Memory B cell (primary cell): ENCODE results near the gene NR2E1.

Experiments used
- ATAC-seq: fragments of 150-1000 bp; cut with Tn5 transposase; 2 replicates; pipeline ENCODE4 v1.10.0; 2021; ENCODE audit warnings: low read depth, mild to moderate bottlenecking, moderate library complexity
- DNase-seq, 2 donors: peaks; one replicate each; pipeline ENCODE4 v3.0.0; 2022; ENCODE audit warnings: low spot score in 2 of 2
- H3K27ac Mint-ChIP-seq: one replicate; pipeline ENCODE4 v1.8.0; 2022; ENCODE audit warnings: mild to moderate bottlenecking, moderate library complexity, mixed read lengths
- H3K27me3 Mint-ChIP-seq: one replicate; pipeline ENCODE4 v1.8.0; 2022; ENCODE audit warnings: mixed read lengths
- H3K36me3 Mint-ChIP-seq: one replicate; pipeline ENCODE4 v1.8.0; 2022; ENCODE audit warnings: mild to moderate bottlenecking, mixed read lengths
- H3K4me1 Mint-ChIP-seq: one replicate; pipeline ENCODE4 v1.8.0; 2022; ENCODE audit warnings: mixed read lengths
- H3K4me3 Mint-ChIP-seq: one replicate; pipeline ENCODE4 v1.8.0; 2022; ENCODE audit warnings: mild to moderate bottlenecking, moderate library complexity, mixed read lengths
- H3K9me3 Mint-ChIP-seq: one replicate; pipeline ENCODE4 v1.8.0; 2022; ENCODE audit warnings: mixed read lengths

Gene NR2E1

GRCh38 chr6:108198761-108199498 lies 33.1 kb downstream of the NR2E1 start:
- no peaks in the 10 kb centered on the region for H3K9me3 Mint-ChIP-seq
- DNase-seq (no peak), ATAC-seq (no peak)
- H3K4me1 Mint-ChIP-seq: peaks cover 3% of the 10 kb centered on the region
- H3K27me3 Mint-ChIP-seq: peaks cover 2% of the 10 kb centered on the region
- H3K36me3 Mint-ChIP-seq: peaks cover 2% of the 10 kb centered on the region
- no peak overlapping the region for H3K4me3 Mint-ChIP-seq
- no peak overlapping the region for H3K27ac Mint-ChIP-seq

DNA sequence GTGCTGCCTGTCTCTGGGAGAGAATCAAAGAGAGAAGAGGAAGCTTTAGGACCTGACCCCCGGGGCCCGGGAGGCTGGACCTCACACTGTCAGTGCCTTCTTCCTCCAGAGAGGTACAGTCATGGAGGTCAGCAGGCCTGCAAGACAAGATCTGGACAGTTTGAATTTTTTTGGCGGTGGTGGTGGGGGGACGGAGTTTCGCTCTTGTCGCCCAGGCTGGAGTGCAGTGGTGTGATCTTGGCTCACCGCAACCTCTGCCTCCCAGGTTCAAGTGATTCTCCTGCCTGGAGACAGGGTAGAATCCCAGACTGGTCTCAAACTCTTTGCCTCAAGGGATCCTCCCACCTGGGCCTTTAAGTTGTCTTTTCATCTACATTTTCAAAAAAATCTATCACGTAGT lies 34.4 kb downstream of the NR2E1 start:
- ATAC-seq (no peak), DNase-seq (no peak)
- no peaks in the 10 kb centered on the region for H3K9me3 Mint-ChIP-seq
- H3K27me3 Mint-ChIP-seq: no peaks in the 10 kb centered on the region
- H3K36me3 Mint-ChIP-seq: peaks cover 2% of the 10 kb centered on the region
- H3K27ac Mint-ChIP-seq: no peak overlapping the region
- H3K4me1 Mint-ChIP-seq: peaks cover 3% of the 10 kb centered on the region
- no peak overlapping the region for H3K4me3 Mint-ChIP-seq

DNA sequence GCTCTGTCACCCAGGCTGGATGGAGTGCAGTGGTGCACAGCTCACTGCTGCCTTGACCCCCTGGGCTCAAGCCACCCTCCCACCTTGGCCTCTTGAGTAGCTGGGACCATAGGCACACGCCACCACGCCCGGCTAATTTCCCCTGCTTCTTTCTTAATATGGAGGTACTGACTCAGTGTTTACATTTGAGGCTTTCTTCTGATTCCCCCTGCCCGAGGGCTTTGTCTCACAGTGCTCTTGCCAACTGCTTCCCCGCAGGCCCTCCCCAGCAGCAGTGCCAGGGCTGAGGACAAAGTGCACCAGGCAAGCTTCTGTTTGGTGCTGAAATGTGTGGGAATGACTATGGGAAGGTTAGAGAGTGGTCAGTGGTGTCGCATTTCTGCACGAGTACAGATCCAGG lies 34.8 kb downstream of the NR2E1 start:
- peaks cover 2% of the 10 kb centered on the region for H3K36me3 Mint-ChIP-seq
- no peak overlapping the region for H3K4me3 Mint-ChIP-seq
- no peak overlapping the region for H3K27ac Mint-ChIP-seq
- no peak for ATAC-seq
- H3K4me1 Mint-ChIP-seq: peaks cover 3% of the 10 kb centered on the region
- H3K27me3 Mint-ChIP-seq: no peaks in the 10 kb centered on the region
- DNase-seq: no peak
- no peaks in the 10 kb centered on the region for H3K9me3 Mint-ChIP-seq

GRCh38 chr6:108203189-108204112 lies 37.6 kb downstream of the NR2E1 start:
- Mint-ChIP-seq H3K36me3 (peaks cover 14% of the 10 kb centered on the region), H3K4me3 (no peak overlapping the region), H3K9me3 (no peaks in the 10 kb centered on the region), H3K27ac (peak overlapping the region; percentile 45), H3K27me3 (no peaks in the 10 kb centered on the region), H3K4me1 (peaks cover 3% of the 10 kb centered on the region)
- ATAC-seq: no peak
- no peak for DNase-seq

GRCh38 chr6:108207013-108207412 lies 41.2 kb downstream of the NR2E1 start:
- DNase-seq: no peak
- Mint-ChIP-seq H3K27me3 (no peaks in the 10 kb centered on the region), H3K27ac (no peak overlapping the region), H3K4me1 (peaks cover 3% of the 10 kb centered on the region), H3K4me3 (no peak overlapping the region), H3K36me3 (peaks cover 28% of the 10 kb centered on the region), H3K9me3 (no peaks in the 10 kb centered on the region)
- no peak for ATAC-seq

DNA sequence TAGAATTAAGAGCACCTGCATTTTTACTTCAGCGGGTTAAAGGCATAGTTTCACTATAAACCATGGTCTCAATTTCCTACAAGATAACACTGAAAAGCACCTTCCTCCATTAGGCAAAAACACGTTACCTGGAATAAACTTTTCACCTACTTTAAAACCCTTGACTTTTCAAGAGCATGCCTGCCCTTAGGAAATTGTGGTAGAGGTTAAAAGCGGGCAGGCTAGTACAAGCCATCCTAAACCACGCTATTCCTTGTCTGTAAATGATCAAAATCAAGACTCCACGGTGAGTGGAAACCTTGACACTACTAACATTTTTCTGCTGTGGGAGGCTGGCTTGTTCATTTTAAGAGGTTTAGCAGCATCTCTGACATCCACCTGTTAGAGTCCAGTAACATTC lies 43.9 kb downstream of the NR2E1 start:
- Mint-ChIP-seq H3K27me3 (no peaks in the 10 kb centered on the region), H3K4me3 (no peak overlapping the region), H3K9me3 (no peaks in the 10 kb centered on the region), H3K36me3 (peaks cover 31% of the 10 kb centered on the region), H3K27ac (peak overlapping the region; percentile 20), H3K4me1 (no peaks in the 10 kb centered on the region)
- ATAC-seq (no peak), DNase-seq (no peak)

DNA sequence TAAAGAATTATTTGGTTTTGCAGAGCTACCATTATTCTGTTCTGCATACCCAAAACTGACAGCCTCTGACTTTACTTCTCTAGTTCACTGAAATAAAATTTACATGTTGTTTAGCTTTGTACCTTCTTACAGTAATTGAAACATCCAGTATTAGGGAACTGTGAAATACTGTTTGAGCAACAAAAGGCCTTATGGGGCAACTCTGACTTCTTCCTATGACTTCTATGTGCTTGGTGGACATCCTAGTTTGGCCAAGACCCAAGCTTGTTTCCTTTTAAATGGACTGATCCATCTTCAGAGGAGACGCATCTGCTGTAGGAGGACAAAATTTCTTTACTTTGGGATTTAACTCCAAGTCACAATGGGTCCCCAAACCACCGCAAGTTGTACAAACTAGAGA lies 44.7 kb downstream of the NR2E1 start:
- peaks cover 34% of the 10 kb centered on the region for H3K36me3 Mint-ChIP-seq
- ATAC-seq: no peak

GRCh38 chr6:108211671-108212070 lies 45.8 kb downstream of the NR2E1 start:
- no peak overlapping the region for H3K4me3 Mint-ChIP-seq
- no peaks in the 10 kb centered on the region for H3K4me1 Mint-ChIP-seq
- no peak overlapping the region for H3K27ac Mint-ChIP-seq
- H3K36me3 Mint-ChIP-seq: peaks cover 29% of the 10 kb centered on the region
- H3K9me3 Mint-ChIP-seq: no peaks in the 10 kb centered on the region
- DNase-seq: no peak
- H3K27me3 Mint-ChIP-seq: no peaks in the 10 kb centered on the region
- ATAC-seq: no peak

More for the DNA sequence above, 44.7 kb downstream of the NR2E1 start:
- Mint-ChIP-seq H3K4me3 (no peak overlapping the region), H3K27ac (no peak overlapping the region), H3K9me3 (no peaks in the 10 kb centered on the region), H3K27me3 (no peaks in the 10 kb centered on the region), H3K4me1 (no peaks in the 10 kb centered on the region)
- no peak for DNase-seq

DNA sequence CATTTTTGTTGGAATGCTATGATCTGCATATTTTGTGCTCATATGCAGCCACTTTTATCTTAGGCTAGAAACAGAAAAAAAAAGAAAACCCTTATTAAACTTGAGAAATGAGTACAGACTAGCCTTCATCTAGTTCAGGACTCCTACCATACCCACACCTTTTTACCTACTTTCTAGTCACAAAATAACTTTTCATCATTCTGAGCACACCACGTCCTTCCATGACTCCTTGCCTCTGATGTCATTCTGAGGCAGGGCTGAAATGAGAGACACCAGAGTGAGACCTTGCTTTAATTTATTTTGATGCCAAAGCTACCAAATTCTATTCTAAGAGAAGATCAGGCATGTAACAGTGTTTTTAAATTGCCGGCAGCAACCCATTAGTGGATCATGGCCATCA lies 56.2 kb downstream of the NR2E1 start:
- H3K9me3 Mint-ChIP-seq: no peaks in the 10 kb centered on the region
- ATAC-seq: no peak
- H3K4me3 Mint-ChIP-seq: no peak overlapping the region

GRCh38 chr6:108222504-108222903 lies 56.7 kb downstream of the NR2E1 start:
- Mint-ChIP-seq H3K9me3 (no peaks in the 10 kb centered on the region), H3K36me3 (peaks cover 30% of the 10 kb centered on the region), H3K27ac (peak overlapping the region; percentile 3), H3K4me3 (no peak overlapping the region), H3K4me1 (peaks cover 2% of the 10 kb centered on the region), H3K27me3 (no peaks in the 10 kb centered on the region)
- DNase-seq (no peak), ATAC-seq (no peak)

More for the DNA sequence above, 56.2 kb downstream of the NR2E1 start:
- Mint-ChIP-seq H3K36me3 (peaks cover 30% of the 10 kb centered on the region), H3K27me3 (no peaks in the 10 kb centered on the region), H3K4me1 (peaks cover 2% of the 10 kb centered on the region), H3K27ac (peak overlapping the region; percentile 3)
- DNase-seq: no peak

- Mint-ChIP-seq H3K9me3 (no peaks in the 10 kb centered on the region), H3K4me3 (no peak overlapping the region), H3K27ac (peak overlapping the region; percentile 60), H3K27me3 (no peaks in the 10 kb centered on the region), H3K36me3 (peaks cover 9% of the 10 kb centered on the region), H3K4me1 (peaks cover 6% of the 10 kb centered on the region)
- ATAC-seq (no peak), DNase-seq (no peak)
These were observed 61.5 kb downstream of the NR2E1 start for GRCh38 chr6:108227290-108227689.

DNA sequence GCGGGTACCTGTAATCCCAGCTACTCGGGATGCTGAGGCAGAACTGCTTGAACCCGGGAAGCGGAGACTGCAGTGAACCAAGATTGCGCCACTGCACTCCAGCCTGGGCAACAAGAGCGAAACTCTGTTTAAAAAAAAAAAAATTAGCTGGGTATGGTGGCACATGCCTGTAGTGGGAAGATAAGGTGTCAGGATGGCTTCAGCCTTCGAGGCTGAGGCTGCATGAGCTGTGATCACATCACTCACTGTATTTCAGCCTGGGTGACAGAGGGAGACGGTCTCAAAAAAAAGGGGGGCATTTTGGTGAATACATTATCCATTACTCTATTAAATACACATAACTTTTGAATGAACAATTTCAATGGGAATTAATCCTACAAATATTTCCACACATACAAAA lies 62.6 kb downstream of the NR2E1 start:
- no peaks in the 10 kb centered on the region for H3K27me3 Mint-ChIP-seq
- no peaks in the 10 kb centered on the region for H3K9me3 Mint-ChIP-seq
- DNase-seq (no peak), ATAC-seq (no peak)
- no peak overlapping the region for H3K4me3 Mint-ChIP-seq
- H3K4me1 Mint-ChIP-seq: peaks cover 12% of the 10 kb centered on the region
- no peak overlapping the region for H3K27ac Mint-ChIP-seq
- peaks cover 5% of the 10 kb centered on the region for H3K36me3 Mint-ChIP-seq

- Mint-ChIP-seq H3K4me1 (peaks cover 28% of the 10 kb centered on the region), H3K27ac (no peak overlapping the region), H3K27me3 (no peaks in the 10 kb centered on the region), H3K4me3 (no peak overlapping the region), H3K9me3 (no peaks in the 10 kb centered on the region), H3K36me3 (peaks cover 9% of the 10 kb centered on the region)
- no peak for DNase-seq
- no peak for ATAC-seq
These were observed 69.3 kb downstream of the NR2E1 start for GRCh38 chr6:108235127-108235526.

GRCh38 chr6:108236791-108237190 lies 71.0 kb downstream of the NR2E1 start:
- Mint-ChIP-seq H3K9me3 (no peaks in the 10 kb centered on the region), H3K36me3 (peaks cover 16% of the 10 kb centered on the region), H3K27ac (no peak overlapping the region), H3K27me3 (no peaks in the 10 kb centered on the region), H3K4me3 (no peak overlapping the region), H3K4me1 (peaks cover 27% of the 10 kb centered on the region)
- DNase-seq: no peak
- ATAC-seq: no peak
